Upper lobe of left lung (tissue), 4 donors: ENCODE measurements around the gene MOB3C.

Source experiments
- EP300 ChIP-seq, 4 donors: sonication (generic); formaldehyde crosslinking; IDR thresholded peaks; one replicate each; pipeline ENCODE4 v1.5.1; 2017; ENCODE audit warnings: antibody characterized with exemption in 4 of 4, control low read depth in 2 of 4
- POLR2A ChIP-seq, 4 donors: fragments of 450-650 bp; IDR thresholded peaks; one replicate each; pipeline ENCODE4 v1.5.1; 2016 to 2017; ENCODE audit warnings: antibody characterized with exemption in 4 of 4, mild to moderate bottlenecking in 2 of 4
- TF ChIP-seq, protein P1 (sequence below), 6 experiments: fragments of 450-650 bp in 4 of 6; fragments of 200-600 bp in 2 of 6; sonication (generic) in 2 of 6; IDR thresholded peaks; one replicate each; pipeline ENCODE4 v1.5.1; 2016 to 2019; ENCODE audit warnings: antibody characterized with exemption in 6 of 6

DNA sequence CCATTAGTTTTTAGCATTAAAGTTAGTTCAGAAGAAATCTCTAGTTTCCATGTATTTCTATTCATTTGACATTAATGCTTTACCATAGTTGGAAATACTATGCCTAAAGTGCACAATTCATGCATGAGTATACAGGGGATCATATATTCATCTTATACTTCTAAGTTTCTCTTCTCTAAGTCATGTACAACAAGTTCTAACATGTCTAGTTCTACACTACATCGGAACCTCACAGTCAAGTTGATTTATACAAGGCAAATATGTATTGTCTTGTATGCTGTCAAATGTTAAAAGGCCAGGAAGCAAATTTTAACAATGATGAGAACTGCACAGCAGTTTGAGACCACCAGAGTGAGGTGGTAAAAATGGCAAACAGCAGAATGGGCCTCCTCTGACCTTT lies 22.9 kb upstream of the MOB3C start:
- TF ChIP-seq, protein P1, sequence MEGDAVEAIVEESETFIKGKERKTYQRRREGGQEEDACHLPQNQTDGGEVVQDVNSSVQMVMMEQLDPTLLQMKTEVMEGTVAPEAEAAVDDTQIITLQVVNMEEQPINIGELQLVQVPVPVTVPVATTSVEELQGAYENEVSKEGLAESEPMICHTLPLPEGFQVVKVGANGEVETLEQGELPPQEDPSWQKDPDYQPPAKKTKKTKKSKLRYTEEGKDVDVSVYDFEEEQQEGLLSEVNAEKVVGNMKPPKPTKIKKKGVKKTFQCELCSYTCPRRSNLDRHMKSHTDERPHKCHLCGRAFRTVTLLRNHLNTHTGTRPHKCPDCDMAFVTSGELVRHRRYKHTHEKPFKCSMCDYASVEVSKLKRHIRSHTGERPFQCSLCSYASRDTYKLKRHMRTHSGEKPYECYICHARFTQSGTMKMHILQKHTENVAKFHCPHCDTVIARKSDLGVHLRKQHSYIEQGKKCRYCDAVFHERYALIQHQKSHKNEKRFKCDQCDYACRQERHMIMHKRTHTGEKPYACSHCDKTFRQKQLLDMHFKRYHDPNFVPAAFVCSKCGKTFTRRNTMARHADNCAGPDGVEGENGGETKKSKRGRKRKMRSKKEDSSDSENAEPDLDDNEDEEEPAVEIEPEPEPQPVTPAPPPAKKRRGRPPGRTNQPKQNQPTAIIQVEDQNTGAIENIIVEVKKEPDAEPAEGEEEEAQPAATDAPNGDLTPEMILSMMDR (IDR thresholded peaks at IDR 0.05): no peak
- TF ChIP-seq EP300 (IDR thresholded peaks at IDR 0.05) (no peak), POLR2A (IDR thresholded peaks at IDR 0.05) (no peak)
